GM19467 (cell line): ENCODE measurements around the gene OSBPL1A.
"Not testable (repeated sequence)": the region's sequence is repeated elsewhere in the genome, so short reads cannot be mapped to it uniquely, and the experiment has no call there.

ENCODE experiments used
- ATAC-seq: cut with Tn5 transposase; IDR thresholded peaks from one replicate; pipeline ENCODE4 v1.9.1; 2021; ENCODE audit warnings: mild to moderate bottlenecking, moderate library complexity; ENCODE audit not compliant: unreplicated experiment

The OSBPL1A gene

DNA sequence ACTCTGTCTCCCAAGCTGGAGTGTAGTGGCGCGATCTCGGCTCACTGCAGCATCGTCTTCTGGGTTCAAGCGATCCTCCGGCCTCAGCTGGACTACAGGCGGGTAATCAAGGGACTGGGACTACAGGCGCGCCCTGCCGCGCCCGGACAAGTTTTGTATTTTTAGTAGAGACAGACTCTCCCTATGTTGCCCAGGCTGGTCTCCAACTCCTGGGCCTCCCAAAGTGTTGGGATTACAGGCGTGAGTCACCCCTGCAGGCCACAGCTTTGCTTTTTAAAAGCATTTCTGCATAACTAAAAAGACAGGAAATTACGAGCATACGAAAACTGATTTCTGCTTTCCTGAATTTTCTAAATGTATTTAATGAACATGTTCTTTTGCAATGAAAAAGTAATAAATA is 916 bp upstream of the OSBPL1A start:
- no peak for ATAC-seq

DNA sequence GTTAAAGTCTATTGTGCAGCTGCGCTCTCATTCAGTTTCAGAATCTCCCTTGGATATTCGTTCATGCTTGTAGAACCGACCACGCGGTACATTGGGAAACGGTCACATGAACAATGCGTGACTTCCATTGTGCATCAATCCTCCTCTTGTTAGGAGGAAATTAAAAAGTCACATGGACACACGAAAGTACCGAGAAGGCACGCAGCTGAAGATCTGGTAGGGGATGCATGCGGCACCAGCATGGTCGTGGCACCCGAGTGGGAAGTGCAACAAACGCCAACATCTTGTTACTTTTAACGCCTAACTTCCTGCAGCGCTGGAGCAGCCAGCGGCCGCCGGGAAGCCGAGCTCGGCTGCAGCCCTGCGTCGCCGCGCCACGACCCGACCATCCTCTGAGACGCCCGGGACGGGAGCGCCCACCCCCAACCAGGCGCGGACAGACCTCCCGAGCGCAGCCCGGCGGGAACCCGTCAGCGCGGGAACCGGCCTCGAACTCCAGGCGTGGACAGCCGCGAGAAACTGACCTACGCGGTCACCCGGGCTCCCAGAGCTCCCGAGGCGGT is 412 bp downstream of the OSBPL1A start:
- ATAC-seq, result peak; percentile 15

DNA sequence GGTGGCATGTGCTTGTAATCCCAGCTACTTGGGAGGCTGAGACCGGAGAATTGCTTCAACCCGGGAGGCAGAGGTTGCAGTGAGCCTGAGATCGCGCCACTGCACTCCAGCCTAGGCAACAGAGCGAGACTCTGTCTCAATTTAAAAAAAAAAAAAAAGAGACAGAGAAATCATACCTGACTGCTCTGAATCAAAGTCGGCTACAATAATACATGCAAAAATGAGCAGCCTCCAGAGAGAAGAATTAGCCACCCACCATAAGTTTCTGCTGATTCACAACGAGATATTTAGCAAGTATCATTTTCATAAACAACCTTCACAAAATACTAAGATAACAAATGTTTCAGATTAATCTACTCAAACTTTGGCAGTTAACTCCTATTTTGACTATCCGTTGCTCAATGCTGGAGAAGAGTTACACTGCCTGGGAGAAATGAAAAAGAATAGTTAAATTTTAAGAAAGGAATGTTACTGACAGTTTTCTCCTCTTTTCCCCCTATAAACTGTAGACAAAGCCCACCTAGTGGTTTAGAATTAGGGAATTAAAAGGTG is 1.5 kb downstream of the OSBPL1A start:
- no peak for ATAC-seq

DNA sequence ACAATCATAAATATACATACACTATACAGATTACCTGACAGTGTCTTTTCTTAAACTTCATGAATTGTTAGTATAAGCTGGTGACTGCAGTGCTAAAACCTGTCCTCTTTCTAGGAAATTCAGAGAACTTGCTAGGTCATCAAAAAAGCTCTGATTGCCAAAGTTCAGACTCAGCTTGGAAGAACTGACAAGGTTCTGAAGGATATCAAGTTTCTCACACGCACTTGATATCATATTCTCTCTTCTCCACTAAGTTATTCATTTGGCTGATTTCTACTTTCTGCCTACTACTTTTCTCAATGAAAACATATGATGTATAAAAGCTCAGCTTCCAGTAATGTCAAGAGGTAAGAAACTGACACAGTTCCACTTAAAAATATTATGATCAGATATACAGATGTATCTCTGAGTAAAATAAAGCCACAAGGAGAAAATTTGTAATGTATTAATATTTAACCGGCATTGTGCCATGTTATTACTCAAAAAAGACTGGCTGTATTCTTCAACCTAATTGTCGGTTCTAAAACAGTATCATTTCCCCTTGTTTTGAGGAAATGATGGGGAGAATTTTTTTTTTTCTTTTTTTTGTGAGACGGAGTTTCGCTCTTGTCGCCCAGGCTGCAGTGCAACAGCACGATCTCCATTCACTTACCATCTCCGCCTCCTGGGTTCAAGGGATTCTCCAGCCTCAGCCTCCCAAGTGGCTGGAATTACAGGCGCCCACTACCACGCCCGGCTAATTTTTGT is 2.4 kb downstream of the OSBPL1A start:
- ATAC-seq, result no peak

DNA sequence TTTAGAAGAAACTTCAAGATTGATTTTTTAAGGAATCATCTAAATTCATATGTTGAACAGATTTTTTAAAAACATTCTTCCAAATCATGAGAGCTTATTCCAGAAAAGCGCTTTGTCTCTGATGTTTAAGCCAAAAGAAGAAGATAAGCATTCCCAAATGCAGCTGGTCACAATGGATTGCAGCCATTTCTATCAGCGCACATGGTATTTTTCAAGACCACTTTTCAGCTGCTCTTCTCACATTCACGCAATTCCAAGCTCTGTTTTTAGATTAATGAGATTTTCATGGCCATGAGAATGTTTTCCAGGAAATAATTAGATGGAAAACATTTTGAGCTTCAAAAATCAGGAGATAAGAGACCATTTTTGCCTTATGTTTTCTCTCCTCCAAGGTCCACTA is 8.7 kb downstream of the OSBPL1A start:
- ATAC-seq, result no peak

DNA sequence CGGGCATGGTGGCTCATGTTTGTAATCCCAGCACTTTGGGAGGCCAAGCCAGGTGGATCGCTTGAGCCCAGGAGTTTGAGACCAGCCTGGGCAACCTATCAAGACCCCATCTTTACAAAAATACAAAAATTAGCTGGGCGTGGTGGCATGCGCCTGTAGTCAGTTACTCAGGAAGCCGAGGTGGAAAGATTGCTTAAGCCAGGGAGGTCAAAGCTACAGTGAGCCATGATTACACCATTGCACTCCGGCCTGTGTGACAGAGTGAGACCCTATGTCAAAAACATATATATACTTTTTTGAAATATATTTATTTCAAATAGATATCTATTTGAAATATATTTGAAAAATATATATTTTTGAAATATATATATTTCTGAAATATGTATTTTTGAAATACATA is 10.9 kb downstream of the OSBPL1A start:
- no peak for ATAC-seq

DNA sequence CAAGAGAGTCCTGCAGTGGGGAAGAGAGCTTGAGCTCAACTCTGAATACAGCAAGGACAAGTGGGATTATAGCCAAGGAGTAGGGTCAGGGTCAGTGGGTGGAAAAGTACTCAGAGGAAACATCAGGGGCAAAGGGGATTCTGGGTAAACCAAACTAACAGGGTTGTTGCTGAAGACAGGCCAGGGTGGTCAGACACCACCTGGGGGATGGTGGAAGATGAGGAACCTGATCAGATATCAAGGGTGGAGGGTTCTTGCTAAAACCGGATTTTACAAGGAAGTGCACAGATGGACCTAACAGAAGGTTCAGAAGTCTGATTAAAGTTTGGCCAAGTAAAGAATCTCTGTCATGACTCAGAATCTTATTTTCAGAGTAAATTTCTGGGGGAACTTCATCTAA is 16.5 kb downstream of the OSBPL1A start:
- ATAC-seq, result no peak

DNA sequence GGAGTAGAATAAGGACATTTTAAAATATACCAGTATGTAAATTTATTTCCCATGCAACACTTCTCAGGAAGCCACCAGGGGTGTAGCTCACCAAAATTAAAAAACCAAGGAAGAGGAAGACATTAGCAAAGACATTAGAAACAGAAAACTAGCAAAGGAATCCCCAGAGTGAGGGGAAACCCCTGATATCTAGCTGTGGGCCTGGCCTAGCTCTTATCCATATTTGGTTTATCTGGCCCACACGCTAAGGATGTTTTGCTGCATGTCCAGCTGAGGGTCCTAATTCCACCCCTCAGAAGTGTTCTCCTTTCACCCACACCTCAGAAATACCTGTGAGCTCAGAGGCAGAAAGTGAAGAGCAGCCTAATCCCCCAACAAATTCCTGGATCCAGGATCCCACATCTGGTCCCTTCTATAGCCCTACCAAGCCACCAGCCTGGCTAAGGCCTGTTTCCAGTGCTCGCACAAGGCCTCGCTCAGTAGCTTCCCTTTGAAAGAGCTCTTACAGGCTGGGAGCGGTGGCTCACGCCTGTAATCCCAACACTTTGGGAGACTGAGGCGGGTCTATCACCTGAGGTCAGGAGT is 17.4 kb downstream of the OSBPL1A start:
- no peak for ATAC-seq

DNA sequence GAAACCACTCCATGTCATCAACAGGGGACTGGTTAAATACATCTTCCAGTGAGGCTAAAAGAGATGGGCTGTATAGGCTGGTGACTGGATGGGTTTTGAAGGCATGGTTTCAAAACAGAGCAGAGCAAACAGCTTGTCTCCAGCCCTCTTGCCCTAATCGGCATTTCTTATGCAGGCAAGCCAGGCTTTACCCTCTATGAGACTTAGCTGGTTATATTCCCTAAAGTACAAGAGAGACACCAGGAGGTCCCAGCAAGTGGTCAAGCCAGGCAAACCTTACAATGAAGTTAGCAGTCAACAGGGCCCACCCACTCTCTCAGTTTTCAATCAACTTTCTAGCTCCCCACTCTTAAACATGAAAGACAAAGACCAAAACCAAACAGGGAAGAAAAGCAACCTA is 19.0 kb downstream of the OSBPL1A start:
- ATAC-seq, result no peak

DNA sequence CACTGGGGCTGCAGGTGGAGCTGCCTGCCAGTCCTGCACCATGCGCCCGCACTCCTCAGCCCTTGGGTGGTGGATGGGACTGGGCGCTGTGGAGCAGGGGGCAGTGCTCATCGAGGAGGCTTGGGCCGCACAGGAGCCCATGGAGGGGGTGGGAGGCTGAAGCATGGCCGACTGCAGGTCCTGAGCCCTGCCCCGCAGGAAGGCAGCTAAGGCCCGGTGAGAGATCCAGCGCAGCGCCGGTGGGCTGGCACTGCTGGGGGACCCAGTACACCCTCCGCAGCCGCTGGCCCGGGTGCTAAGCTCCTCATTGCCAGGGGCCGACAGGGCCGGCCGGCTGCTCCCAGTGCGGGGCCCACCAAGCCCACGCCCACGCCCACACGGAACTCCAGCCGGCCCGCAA is 21.1 kb downstream of the OSBPL1A start:
- ATAC-seq, result not testable (repeated sequence)

DNA sequence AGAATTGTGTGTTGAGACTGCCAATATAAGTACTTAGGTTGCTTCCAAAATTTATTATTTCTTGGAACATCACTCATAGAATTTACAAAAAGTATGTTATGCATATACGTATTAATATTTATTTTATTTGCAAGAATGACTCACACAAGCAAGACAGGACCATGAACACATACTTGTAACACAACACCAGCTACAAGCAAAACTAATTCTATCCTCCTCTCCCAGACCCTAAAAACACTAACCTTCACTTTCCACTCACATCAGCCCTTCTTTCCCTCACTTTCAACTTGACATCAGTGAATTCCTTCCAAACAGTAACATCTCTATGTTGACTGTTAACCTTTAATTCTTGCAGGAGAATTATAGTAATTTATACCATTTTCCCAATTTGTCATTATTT is 24.3 kb downstream of the OSBPL1A start:
- no peak for ATAC-seq

DNA sequence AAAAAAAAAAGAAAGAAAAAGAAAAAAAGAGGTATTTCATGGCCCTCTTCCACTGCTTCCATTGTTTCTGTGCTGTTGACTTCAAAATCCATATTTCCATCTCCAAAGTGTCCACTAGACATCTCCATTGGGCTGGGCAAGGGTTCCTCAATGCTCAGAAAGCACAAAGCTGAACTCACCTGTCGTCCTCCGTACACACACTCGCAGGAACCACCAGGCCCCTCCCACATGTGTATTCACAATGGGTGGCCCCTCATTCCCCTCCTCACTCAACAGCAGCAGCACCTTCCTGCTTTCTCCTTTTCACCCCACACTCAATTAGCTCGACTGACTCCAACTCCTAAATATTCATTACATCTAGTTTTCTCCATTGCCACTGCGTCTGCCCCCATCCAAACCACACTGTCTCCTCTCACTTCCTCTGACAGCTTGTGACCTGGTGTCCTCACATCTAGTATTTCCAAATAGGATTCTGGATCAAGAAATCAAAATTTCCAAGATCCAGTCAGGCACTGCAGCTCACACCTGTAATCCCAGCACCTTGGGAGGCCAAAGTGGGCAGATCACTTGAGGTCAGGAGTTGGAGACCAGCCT is 25.2 kb downstream of the OSBPL1A start:
- no peak for ATAC-seq

DNA sequence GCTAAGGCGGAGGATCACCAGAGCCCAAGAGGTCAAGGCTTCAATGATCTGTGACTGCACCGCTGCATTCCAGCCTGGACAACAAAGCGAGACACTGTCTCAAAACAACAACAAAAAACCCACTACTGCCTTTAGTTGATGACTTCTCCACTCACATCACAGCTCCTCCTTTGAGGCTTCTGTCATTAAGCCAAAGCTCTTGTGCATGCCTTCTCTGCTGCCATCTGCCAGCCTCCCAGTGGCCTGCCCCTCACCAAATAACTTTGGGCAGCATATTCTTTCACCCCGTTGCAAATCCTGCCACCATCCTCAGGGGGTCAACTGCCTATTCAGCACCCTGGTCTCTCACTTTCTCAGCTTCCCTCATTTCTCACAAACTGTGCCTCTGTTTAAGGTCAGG is 27.5 kb downstream of the OSBPL1A start:
- no peak for ATAC-seq

DNA sequence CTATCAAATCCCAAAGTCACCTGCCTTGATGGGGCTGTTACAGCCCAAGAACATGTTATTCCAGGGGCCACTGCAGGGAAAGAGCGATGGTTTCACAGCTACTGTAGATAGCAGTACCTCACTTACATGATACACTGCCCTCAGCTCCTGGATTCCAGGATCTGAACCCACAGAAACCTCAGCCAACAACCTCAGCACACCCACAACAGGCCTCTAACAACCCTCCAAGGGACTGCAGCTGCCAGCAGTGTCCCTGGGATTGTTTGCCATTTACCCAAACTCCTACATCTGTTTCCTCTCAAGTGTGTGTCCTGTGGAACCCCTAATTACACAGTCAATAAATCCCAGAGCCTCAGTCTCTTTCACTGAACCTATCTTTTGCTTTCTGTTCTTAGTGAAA is 28.2 kb downstream of the OSBPL1A start:
- no peak for ATAC-seq

DNA sequence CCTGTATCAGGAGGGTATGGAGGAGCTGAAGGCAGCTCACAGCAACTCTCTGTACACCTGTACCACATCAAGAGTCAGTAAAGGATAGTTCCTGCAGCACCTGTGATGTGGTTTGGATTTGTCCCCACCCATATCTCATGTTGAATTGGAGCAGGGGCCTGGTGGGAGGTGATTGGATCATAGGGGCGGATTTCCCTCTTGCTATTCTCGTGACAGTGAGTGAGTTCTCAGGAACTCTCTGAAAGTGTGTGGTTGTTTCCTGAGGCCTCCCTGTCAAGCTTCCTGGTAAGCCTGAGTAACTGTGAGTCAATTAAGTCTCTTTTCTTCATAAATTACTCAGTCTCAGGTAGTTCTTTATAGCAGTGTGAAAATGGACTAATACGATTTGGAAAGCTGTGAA is 28.9 kb downstream of the OSBPL1A start:
- no peak for ATAC-seq

DNA sequence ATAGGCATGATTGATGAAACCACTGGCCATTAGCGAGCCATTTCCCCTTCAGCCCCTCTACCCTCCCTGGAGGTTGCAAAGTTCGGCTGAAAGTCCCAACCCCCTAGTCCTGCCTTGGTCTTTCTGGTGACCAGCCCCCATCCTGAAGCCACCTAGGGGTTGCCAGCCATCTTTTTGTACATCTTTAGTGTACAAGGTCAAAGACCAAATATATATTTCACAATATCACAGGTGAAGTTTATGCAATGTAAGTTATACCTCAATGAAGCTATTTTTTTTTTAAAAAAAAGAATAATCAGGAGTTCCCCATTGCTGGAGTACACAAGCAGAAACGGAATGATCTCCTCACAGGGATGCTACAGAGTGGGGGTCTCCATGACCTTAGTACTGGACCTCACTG is 31.3 kb downstream of the OSBPL1A start:
- ATAC-seq, result no peak

DNA sequence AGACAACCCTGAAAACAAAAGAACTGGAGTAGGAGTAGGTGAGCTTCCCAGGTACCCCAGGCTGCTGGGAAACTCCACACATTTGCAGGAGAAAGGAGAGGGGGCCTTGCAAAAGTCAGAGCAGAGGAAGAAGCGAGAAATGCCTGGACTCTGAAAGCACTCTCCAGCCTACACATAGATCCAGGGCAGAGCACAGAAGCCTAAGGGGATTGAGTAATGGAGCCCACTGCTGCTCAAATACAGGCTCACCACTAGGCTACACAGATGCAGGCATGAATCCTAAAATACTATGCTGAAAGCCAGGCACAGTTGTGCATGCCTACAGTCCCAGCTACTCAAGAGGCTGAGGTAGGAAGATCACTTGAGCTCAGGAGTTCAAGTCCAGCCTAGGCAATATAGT is 33.4 kb downstream of the OSBPL1A start:
- no peak for ATAC-seq

DNA sequence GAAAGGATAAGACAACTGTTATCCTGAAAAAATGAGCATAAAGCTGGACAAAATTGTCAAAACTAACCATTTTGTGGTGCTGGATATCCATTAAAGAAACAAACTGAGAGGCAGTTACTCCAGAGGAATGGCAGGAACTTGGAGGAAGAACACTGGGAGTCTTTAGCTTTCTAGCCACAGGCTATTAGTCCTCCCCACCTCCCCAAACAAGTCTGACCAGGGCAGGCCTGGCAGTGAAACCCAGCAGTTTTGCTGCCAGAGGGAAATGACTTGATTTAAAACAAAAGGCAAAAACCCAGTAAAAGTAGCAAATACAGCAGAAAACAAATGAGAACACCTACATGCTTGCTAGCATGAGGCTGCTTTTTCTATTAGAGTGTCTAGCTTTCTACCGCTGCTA is 34.9 kb downstream of the OSBPL1A start:
- ATAC-seq, result no peak

DNA sequence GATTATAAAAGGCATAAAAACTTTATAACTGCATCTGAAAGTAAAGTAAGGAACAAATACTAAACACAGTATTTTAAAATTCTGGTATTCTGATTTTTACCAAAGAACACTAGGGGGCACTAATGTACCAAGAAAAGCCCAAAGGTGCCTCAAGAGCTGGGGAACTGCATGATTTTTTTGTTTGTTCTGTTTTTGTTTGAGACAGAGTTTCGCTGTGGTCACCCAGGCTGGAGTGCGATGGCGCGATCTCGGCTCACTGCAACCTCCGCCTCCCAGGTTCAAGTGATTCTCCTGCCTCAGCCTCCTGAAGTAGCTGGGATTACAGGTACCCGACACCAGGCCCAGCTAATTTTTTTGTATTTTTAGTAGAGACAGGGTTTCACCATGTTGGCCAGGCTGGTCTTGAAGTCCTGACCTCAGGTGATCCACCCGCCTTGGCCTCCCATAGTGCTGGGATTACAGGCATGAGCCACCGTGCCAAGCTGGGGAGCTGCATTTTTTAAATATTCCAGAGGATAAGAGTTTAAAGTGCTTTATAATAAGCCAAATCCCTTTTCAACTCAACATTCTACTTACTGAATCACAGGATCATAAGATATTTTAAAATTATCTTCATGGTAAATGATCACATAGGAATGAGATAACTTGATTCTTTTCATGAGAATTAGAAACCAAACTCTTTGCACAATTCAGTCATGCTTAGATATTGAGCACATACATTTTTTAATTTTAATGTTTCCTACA is 37.7 kb downstream of the OSBPL1A start:
- ATAC-seq, result peak; percentile 80

DNA sequence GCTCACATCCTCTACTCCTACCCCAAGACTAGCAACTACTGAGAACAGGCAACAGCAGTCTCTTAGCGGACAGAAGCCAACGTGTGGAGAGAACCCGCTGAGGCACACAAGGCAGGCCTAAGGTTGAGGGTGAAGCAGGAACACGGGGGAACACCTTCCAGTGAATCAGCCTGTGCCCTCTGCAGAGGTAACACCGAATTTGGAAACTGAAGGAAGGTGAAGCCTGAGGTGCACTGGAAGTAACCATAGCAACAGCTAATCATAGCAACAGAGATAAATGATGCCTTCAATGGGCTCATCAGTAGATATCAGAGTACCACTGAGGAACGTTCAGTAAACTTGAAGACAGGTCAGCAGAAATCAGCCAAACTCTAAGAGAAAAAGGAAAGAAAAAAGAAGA is 43.3 kb downstream of the OSBPL1A start:
- ATAC-seq, result no peak

DNA sequence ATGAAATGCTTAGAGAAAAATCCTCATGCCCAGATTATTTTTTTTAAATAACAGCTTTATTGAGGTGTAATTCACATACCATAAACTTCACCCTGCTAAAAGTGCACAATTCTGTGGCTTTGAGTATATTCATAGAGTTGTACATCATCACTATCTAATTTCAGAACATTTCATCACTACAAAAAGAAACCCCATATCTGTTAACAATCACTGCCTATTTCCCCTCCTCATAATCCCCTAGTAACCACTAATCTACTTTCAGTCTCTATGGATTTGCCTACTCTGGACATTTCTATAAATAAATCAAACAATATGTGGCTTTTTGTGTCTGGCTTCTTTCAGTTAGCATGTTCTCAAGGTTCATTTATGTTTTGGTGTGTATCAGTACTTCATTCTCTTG is 51.4 kb downstream of the OSBPL1A start:
- ATAC-seq, result no peak
